ENCODE measurements around the gene STK4.

STK4 gene

DNA sequence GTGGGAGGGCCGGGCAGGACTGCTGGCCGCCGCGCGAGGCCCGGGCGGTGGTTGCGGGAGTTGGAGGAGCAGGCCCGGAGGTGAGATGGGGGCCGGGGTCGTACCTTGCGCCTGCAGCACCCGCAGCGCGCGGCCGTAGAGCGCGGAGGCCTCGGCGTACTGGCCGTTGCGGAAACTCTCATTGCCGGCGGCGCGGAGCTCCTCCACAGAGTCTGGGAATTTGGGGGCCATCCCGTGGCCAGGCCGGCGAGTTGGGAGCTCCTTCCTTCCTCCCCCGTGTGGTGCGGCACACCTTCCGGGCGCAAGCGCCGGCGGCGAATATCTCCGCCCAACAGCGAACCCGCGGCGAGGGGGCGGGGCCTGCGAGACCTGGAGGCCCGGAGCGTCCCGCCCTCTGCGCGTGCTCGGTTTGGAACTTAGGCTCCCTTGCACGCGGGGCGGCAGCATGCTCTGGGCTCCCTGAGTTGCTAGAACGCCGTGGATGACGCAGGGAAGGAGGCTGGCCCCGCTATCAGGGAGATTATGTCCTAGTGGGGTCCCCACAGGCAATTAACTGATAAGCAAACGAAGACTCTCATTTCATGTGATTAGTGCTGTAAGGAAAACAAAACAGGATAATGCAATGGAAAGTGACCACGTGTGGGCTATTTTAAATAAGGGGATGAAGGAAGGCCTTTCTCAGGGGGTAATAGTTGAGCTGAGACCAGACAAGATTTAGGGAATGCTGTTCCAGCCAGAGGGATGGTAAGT lies 6.0 kb upstream of the STK4 start, which contains the start of gene TOMM34:
TSS of gene TOMM34 (minus strand) at position 295 of the 750 bp plus-strand sequence. CDS start at position 231, 64 bp downstream.
- Histone ChIP-seq H3K4me3 (replicated peaks; ENCODE audit: insufficient read depth, low read length) (peak within 1 kb of the TSS; percentile 95), H3K27me3 (ENCODE audit: insufficient read depth, poor library complexity, severe bottlenecking) (no peaks in the 10 kb centered on the region), H3K27ac (replicated peaks) (peak within 1 kb of the TSS; percentile 67)
- peak; percentile 91 to 94 for DNase-seq (ENCODE audit: low read depth in 1 of 2, low spot score in 1 of 2)
- peak; percentile 81 for TF ChIP-seq POLR2AphosphoS5 (IDR thresholded peaks at IDR 0.05; ENCODE audit: low read depth)
- no peak for TF ChIP-seq GABPA (IDR thresholded peaks at IDR 0.05; ENCODE audit: low read depth)

DNA sequence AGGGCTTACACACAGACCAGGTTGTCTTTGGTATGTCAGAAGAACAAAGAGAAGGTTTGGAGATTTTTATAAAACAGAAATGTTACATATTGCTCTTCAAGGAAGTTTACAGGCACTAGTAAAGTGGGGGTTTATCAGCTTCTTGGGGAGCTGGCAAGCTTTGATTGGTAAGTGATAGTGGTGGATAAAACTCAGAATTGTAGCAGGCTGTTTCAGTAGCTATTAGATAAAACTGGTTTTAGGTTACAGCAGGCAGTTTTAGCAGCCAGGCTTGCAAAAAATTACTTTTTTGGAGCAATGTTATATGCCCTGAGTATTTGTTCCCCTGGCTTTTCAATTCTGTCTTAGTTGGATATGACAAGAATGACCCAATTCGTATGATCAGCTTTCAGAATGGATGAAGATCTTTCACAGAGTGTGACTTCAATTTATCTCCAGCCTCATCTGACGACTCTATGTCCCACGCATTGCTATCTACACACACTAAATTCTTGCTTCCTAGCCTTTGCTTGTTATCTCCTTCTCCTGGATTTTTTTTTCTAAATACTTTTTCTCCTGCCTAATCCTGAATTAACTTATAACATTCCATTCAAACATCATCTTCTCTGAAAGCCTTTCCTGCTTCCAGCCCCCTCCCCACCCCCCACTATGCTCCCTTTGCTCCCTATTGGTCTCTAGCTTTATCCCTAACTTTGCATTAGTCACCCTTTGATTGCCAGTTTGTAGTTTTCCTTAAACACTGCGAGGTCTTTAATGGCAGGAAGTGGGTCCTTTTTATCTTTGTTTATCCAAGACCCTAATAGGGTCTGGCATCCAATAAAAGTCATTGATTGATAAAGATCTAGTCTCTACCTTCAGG lies 5.1 kb upstream of the STK4 start:
- no peak for DNase-seq (ENCODE audit: low read depth in 1 of 2, low spot score in 1 of 2)
- Histone ChIP-seq H3K27ac (replicated peaks) (no peak overlapping the region), H3K4me3 (replicated peaks; ENCODE audit: insufficient read depth, low read length) (no peak overlapping the region), H3K27me3 (ENCODE audit: insufficient read depth, poor library complexity, severe bottlenecking) (no peaks in the 10 kb centered on the region)
- TF ChIP-seq, protein P1, sequence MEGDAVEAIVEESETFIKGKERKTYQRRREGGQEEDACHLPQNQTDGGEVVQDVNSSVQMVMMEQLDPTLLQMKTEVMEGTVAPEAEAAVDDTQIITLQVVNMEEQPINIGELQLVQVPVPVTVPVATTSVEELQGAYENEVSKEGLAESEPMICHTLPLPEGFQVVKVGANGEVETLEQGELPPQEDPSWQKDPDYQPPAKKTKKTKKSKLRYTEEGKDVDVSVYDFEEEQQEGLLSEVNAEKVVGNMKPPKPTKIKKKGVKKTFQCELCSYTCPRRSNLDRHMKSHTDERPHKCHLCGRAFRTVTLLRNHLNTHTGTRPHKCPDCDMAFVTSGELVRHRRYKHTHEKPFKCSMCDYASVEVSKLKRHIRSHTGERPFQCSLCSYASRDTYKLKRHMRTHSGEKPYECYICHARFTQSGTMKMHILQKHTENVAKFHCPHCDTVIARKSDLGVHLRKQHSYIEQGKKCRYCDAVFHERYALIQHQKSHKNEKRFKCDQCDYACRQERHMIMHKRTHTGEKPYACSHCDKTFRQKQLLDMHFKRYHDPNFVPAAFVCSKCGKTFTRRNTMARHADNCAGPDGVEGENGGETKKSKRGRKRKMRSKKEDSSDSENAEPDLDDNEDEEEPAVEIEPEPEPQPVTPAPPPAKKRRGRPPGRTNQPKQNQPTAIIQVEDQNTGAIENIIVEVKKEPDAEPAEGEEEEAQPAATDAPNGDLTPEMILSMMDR (IDR thresholded peaks at IDR 0.05; ENCODE audit: insufficient read depth, low read length), result no peak
- no peak for TF ChIP-seq POLR2AphosphoS5 (IDR thresholded peaks at IDR 0.05; ENCODE audit: low read depth)
- TF ChIP-seq SPI1 (IDR thresholded peaks at IDR 0.05; ENCODE audit: borderline replicate concordance, low read depth), result no peak
- TF ChIP-seq, protein P2, sequence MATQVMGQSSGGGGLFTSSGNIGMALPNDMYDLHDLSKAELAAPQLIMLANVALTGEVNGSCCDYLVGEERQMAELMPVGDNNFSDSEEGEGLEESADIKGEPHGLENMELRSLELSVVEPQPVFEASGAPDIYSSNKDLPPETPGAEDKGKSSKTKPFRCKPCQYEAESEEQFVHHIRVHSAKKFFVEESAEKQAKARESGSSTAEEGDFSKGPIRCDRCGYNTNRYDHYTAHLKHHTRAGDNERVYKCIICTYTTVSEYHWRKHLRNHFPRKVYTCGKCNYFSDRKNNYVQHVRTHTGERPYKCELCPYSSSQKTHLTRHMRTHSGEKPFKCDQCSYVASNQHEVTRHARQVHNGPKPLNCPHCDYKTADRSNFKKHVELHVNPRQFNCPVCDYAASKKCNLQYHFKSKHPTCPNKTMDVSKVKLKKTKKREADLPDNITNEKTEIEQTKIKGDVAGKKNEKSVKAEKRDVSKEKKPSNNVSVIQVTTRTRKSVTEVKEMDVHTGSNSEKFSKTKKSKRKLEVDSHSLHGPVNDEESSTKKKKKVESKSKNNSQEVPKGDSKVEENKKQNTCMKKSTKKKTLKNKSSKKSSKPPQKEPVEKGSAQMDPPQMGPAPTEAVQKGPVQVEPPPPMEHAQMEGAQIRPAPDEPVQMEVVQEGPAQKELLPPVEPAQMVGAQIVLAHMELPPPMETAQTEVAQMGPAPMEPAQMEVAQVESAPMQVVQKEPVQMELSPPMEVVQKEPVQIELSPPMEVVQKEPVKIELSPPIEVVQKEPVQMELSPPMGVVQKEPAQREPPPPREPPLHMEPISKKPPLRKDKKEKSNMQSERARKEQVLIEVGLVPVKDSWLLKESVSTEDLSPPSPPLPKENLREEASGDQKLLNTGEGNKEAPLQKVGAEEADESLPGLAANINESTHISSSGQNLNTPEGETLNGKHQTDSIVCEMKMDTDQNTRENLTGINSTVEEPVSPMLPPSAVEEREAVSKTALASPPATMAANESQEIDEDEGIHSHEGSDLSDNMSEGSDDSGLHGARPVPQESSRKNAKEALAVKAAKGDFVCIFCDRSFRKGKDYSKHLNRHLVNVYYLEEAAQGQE (IDR thresholded peaks at IDR 0.05; ENCODE audit: insufficient replicate concordance, low read depth), result no peak
- TF ChIP-seq GABPA (IDR thresholded peaks at IDR 0.05; ENCODE audit: low read depth), result no peak

DNA sequence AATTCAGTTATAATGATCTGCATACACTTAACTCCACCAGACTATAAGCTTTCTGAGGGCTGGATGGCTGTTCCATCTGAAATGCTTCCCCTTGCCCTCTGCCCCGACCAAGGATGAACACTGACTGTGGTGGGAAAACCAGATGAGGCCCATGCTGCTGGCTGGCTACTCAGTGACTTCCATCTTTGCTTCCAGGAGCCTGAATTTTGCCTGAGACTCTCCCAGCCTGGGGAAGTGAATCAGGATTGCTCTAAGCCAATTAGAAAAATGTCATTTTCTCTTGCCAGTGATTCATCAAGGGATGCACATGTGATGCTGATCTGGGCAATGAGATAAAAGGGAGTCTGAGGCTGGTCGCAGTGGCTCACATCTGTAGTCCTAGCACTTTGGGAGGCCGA lies 4.4 kb upstream of the STK4 start:
- TF ChIP-seq GABPA (IDR thresholded peaks at IDR 0.05; ENCODE audit: low read depth), result no peak
- TF ChIP-seq, protein P2 (IDR thresholded peaks at IDR 0.05; ENCODE audit: insufficient replicate concordance, low read depth), result no peak
- TF ChIP-seq, protein P1 (IDR thresholded peaks at IDR 0.05; ENCODE audit: insufficient read depth, low read length), result no peak
- no peak for TF ChIP-seq POLR2AphosphoS5 (IDR thresholded peaks at IDR 0.05; ENCODE audit: low read depth)
- TF ChIP-seq SPI1 (IDR thresholded peaks at IDR 0.05; ENCODE audit: borderline replicate concordance, low read depth), result no peak
- H3K27ac ChIP-seq (replicated peaks), result no peak overlapping the region
- DNase-seq (ENCODE audit: low read depth in 1 of 2, low spot score in 1 of 2), result no peak
- H3K27me3 ChIP-seq (ENCODE audit: insufficient read depth, poor library complexity, severe bottlenecking), result no peaks in the 10 kb centered on the region
- H3K4me3 ChIP-seq (replicated peaks; ENCODE audit: insufficient read depth, low read length), result no peak overlapping the region

DNA sequence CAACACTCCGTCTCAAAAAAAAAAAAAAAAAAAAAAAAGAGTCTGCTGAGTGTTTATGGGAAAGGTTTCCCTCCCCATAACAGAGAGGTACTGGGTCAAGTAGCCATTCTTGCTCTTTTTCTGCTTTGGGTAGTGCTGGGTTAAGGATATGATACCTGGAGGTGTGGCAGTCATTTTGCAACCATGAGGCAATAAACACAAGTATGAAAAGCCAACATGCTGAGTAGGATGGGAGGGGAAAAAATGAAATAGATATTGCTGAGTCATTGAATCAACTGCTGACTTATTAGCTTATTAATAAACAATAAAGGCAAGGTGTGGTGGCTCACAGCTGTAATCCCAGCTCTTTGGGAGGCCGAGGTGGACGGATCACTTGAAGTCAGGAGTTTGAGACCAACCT lies 3.8 kb upstream of the STK4 start:
- TF ChIP-seq POLR2AphosphoS5 (IDR thresholded peaks at IDR 0.05; ENCODE audit: low read depth), result no peak
- no peak for TF ChIP-seq GABPA (IDR thresholded peaks at IDR 0.05; ENCODE audit: low read depth)
- TF ChIP-seq, protein P1 (IDR thresholded peaks at IDR 0.05; ENCODE audit: insufficient read depth, low read length), result no peak
- no peaks in the 10 kb centered on the region for H3K27me3 ChIP-seq (ENCODE audit: insufficient read depth, poor library complexity, severe bottlenecking)
- no peak overlapping the region for H3K27ac ChIP-seq (replicated peaks)
- no peak overlapping the region for H3K4me3 ChIP-seq (replicated peaks; ENCODE audit: insufficient read depth, low read length)
- no peak for DNase-seq (ENCODE audit: low read depth in 1 of 2, low spot score in 1 of 2)

All from HL-60 (cell line).